Measurements from ENCODE around the gene ELK3. TPM values are rescaled to one million over a fixed set of nuclear protein-coding genes. Genes with fewer than 3 reads are reported as not detected.

Gene ELK3
- polyA plus RNA-seq, 2 donors: 15.8 to 17.0 TPM

GRCh38 chr12:96164951-96165811 is 29.0 kb upstream of the ELK3 start:
- Histone ChIP-seq H3K27me3 (ENCODE audit: control insufficient read depth in 1 of 2, insufficient read depth in 2 of 2, low read length in 2 of 2) (no peaks in the 10 kb centered on the region), H3K4me3 (ENCODE audit: low read depth in 1 of 2, low read length in 2 of 2) (no peak overlapping the region), H3K27ac (ENCODE audit: low read depth in 2 of 2, low read length in 1 of 2) (peak overlapping the region in 1 of 2 donors; percentile 17), H3K9me3 (ENCODE audit: control insufficient read depth in 2 of 2, insufficient read depth in 1 of 2, low read depth in 1 of 2, low read length in 1 of 2) (peaks cover 0 to 3% of the 10 kb centered on the region in 2 donors), H3K36me3 (ENCODE audit: control insufficient read depth in 2 of 2, insufficient read depth in 2 of 2, low read length in 1 of 2) (no peaks in the 10 kb centered on the region), H3K4me1 (ENCODE audit: control insufficient read depth in 2 of 2, insufficient read depth in 2 of 2, low read length in 1 of 2) (peaks cover 0 to 5% of the 10 kb centered on the region in 2 donors)
- 74 to 75% methylated on average over 14 of the region's 14 CpGs for WGBS, 2 donors

- Histone ChIP-seq H3K4me1 (ENCODE audit: control insufficient read depth in 2 of 2, insufficient read depth in 2 of 2, low read length in 1 of 2) (peaks cover 0 to 5% of the 10 kb centered on the region in 2 donors), H3K36me3 (ENCODE audit: control insufficient read depth in 2 of 2, insufficient read depth in 2 of 2, low read length in 1 of 2) (no peaks in the 10 kb centered on the region), H3K27me3 (ENCODE audit: control insufficient read depth in 1 of 2, insufficient read depth in 2 of 2, low read length in 2 of 2) (no peaks in the 10 kb centered on the region), H3K9me3 (ENCODE audit: control insufficient read depth in 2 of 2, insufficient read depth in 1 of 2, low read depth in 1 of 2, low read length in 1 of 2) (peaks cover 0 to 3% of the 10 kb centered on the region in 2 donors), H3K4me3 (ENCODE audit: low read depth in 1 of 2, low read length in 2 of 2) (no peak overlapping the region), H3K27ac (ENCODE audit: low read depth in 2 of 2, low read length in 1 of 2) (no peak overlapping the region)
- WGBS, 2 donors: 70 to 83% methylated on average over 2 of the region's 2 CpGs
Measured at GRCh38 chr12:96166765-96167164, 27.4 kb upstream of the ELK3 start.

GRCh38 chr12:96167492-96167891 is 26.7 kb upstream of the ELK3 start:
- WGBS, 2 donors: 91 to 97% methylated on average over 1 of the region's 1 CpG
- H3K4me1 ChIP-seq (ENCODE audit: control insufficient read depth in 2 of 2, insufficient read depth in 2 of 2, low read length in 1 of 2): peaks cover 0 to 5% of the 10 kb centered on the region in 2 donors
- no peak overlapping the region for H3K27ac ChIP-seq (ENCODE audit: low read depth in 2 of 2, low read length in 1 of 2)
- no peaks in the 10 kb centered on the region for H3K27me3 ChIP-seq (ENCODE audit: control insufficient read depth in 1 of 2, insufficient read depth in 2 of 2, low read length in 2 of 2)
- H3K4me3 ChIP-seq (ENCODE audit: low read depth in 1 of 2, low read length in 2 of 2): no peak overlapping the region
- H3K36me3 ChIP-seq (ENCODE audit: control insufficient read depth in 2 of 2, insufficient read depth in 2 of 2, low read length in 1 of 2): no peaks in the 10 kb centered on the region
- H3K9me3 ChIP-seq (ENCODE audit: control insufficient read depth in 2 of 2, insufficient read depth in 1 of 2, low read depth in 1 of 2, low read length in 1 of 2): peaks cover 0 to 3% of the 10 kb centered on the region in 2 donors

GRCh38 chr12:96170328-96170727 is 23.8 kb upstream of the ELK3 start:
- Histone ChIP-seq H3K4me3 (ENCODE audit: low read depth in 1 of 2, low read length in 2 of 2) (no peak overlapping the region), H3K9me3 (ENCODE audit: control insufficient read depth in 2 of 2, insufficient read depth in 1 of 2, low read depth in 1 of 2, low read length in 1 of 2) (no peaks in the 10 kb centered on the region), H3K36me3 (ENCODE audit: control insufficient read depth in 2 of 2, insufficient read depth in 2 of 2, low read length in 1 of 2) (no peaks in the 10 kb centered on the region), H3K27me3 (ENCODE audit: control insufficient read depth in 1 of 2, insufficient read depth in 2 of 2, low read length in 2 of 2) (no peaks in the 10 kb centered on the region), H3K27ac (ENCODE audit: low read depth in 2 of 2, low read length in 1 of 2) (peak overlapping the region in 1 of 2 donors; percentile 22), H3K4me1 (ENCODE audit: control insufficient read depth in 2 of 2, insufficient read depth in 2 of 2, low read length in 1 of 2) (no peaks in the 10 kb centered on the region)
- 66% methylated on average over 9 of the region's 9 CpGs for WGBS, 2 donors

DNA sequence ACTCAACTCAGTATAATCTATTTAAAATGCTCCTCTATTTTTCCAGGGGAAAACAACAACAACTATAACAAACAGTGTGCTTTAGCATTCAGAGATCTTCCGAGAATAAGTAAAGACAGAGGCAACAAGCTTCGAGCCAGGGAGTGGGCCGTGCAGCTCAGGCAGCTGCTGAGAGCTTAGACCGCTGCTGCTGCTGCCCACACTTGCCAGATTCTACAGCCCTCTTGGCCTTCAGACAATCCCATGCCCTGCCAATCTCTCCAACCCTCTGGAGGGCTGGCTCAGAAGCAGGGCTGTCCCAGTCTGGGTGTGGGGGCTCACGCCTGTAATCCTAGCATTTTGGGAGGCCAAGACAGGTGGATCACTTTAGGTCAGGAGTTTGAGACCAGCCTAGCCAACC is 23.4 kb upstream of the ELK3 start:
- Histone ChIP-seq H3K27ac (ENCODE audit: low read depth in 2 of 2, low read length in 1 of 2) (no peak overlapping the region), H3K4me1 (ENCODE audit: control insufficient read depth in 2 of 2, insufficient read depth in 2 of 2, low read length in 1 of 2) (no peaks in the 10 kb centered on the region), H3K36me3 (ENCODE audit: control insufficient read depth in 2 of 2, insufficient read depth in 2 of 2, low read length in 1 of 2) (no peaks in the 10 kb centered on the region), H3K9me3 (ENCODE audit: control insufficient read depth in 2 of 2, insufficient read depth in 1 of 2, low read depth in 1 of 2, low read length in 1 of 2) (no peaks in the 10 kb centered on the region), H3K27me3 (ENCODE audit: control insufficient read depth in 1 of 2, insufficient read depth in 2 of 2, low read length in 2 of 2) (no peaks in the 10 kb centered on the region), H3K4me3 (ENCODE audit: low read depth in 1 of 2, low read length in 2 of 2) (no peak overlapping the region)
- 79 to 80% methylated on average over 5 of the region's 5 CpGs for WGBS, 2 donors

- Histone ChIP-seq H3K4me1 (ENCODE audit: control insufficient read depth in 2 of 2, insufficient read depth in 2 of 2, low read length in 1 of 2) (no peaks in the 10 kb centered on the region), H3K27me3 (ENCODE audit: control insufficient read depth in 1 of 2, insufficient read depth in 2 of 2, low read length in 2 of 2) (no peaks in the 10 kb centered on the region), H3K27ac (ENCODE audit: low read depth in 2 of 2, low read length in 1 of 2) (no peak overlapping the region), H3K36me3 (ENCODE audit: control insufficient read depth in 2 of 2, insufficient read depth in 2 of 2, low read length in 1 of 2) (no peaks in the 10 kb centered on the region), H3K4me3 (ENCODE audit: low read depth in 1 of 2, low read length in 2 of 2) (no peak overlapping the region), H3K9me3 (ENCODE audit: control insufficient read depth in 2 of 2, insufficient read depth in 1 of 2, low read depth in 1 of 2, low read length in 1 of 2) (peaks cover 0 to 8% of the 10 kb centered on the region in 2 donors)
- 59 to 67% methylated on average over 3 of the region's 3 CpGs for WGBS, 2 donors
Measured at GRCh38 chr12:96171905-96172304, 22.3 kb upstream of the ELK3 start.

DNA sequence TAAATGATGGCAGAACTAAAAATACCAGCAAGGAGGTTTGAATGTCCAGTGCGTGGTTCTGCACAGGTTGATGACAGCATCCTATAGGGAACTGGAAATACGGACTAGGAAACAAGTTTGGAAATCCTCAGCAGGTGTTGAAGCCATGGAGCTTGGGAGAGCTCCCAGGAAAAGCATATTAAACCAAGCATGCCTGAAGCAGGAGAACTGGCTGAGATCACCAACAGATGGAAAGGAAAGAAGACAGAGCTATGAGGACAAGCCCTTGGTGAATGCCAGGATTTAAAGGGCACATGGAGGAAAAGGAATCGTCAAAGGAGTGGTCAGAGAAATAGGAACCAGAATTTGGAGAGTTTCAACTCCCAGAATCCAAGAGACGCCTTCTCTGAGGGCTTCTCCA is 21.2 kb upstream of the ELK3 start:
- 83 to 88% methylated on average over 4 of the region's 4 CpGs for WGBS, 2 donors
- Histone ChIP-seq H3K27me3 (ENCODE audit: control insufficient read depth in 1 of 2, insufficient read depth in 2 of 2, low read length in 2 of 2) (no peaks in the 10 kb centered on the region), H3K27ac (ENCODE audit: low read depth in 2 of 2, low read length in 1 of 2) (no peak overlapping the region), H3K4me1 (ENCODE audit: control insufficient read depth in 2 of 2, insufficient read depth in 2 of 2, low read length in 1 of 2) (no peaks in the 10 kb centered on the region), H3K9me3 (ENCODE audit: control insufficient read depth in 2 of 2, insufficient read depth in 1 of 2, low read depth in 1 of 2, low read length in 1 of 2) (peaks cover 0 to 8% of the 10 kb centered on the region in 2 donors), H3K4me3 (ENCODE audit: low read depth in 1 of 2, low read length in 2 of 2) (no peak overlapping the region), H3K36me3 (ENCODE audit: control insufficient read depth in 2 of 2, insufficient read depth in 2 of 2, low read length in 1 of 2) (no peaks in the 10 kb centered on the region)

- no peaks in the 10 kb centered on the region for H3K4me1 ChIP-seq (ENCODE audit: control insufficient read depth in 2 of 2, insufficient read depth in 2 of 2, low read length in 1 of 2)
- no peak overlapping the region for H3K27ac ChIP-seq (ENCODE audit: low read depth in 2 of 2, low read length in 1 of 2)
- 96 to 100% methylated on average over 1 of the region's 1 CpG for WGBS, 2 donors
- no peaks in the 10 kb centered on the region for H3K36me3 ChIP-seq (ENCODE audit: control insufficient read depth in 2 of 2, insufficient read depth in 2 of 2, low read length in 1 of 2)
- peaks cover 0 to 8% of the 10 kb centered on the region in 2 donors for H3K9me3 ChIP-seq (ENCODE audit: control insufficient read depth in 2 of 2, insufficient read depth in 1 of 2, low read depth in 1 of 2, low read length in 1 of 2)
- H3K4me3 ChIP-seq (ENCODE audit: low read depth in 1 of 2, low read length in 2 of 2): no peak overlapping the region
- no peaks in the 10 kb centered on the region for H3K27me3 ChIP-seq (ENCODE audit: control insufficient read depth in 1 of 2, insufficient read depth in 2 of 2, low read length in 2 of 2)
Measured at GRCh38 chr12:96176575-96176974, 17.6 kb upstream of the ELK3 start.

- no peaks in the 10 kb centered on the region for H3K36me3 ChIP-seq (ENCODE audit: control insufficient read depth in 2 of 2, insufficient read depth in 2 of 2, low read length in 1 of 2)
- H3K4me1 ChIP-seq (ENCODE audit: control insufficient read depth in 2 of 2, insufficient read depth in 2 of 2, low read length in 1 of 2): no peaks in the 10 kb centered on the region
- H3K4me3 ChIP-seq (ENCODE audit: low read depth in 1 of 2, low read length in 2 of 2): no peak overlapping the region
- peaks cover 0 to 8% of the 10 kb centered on the region in 2 donors for H3K9me3 ChIP-seq (ENCODE audit: control insufficient read depth in 2 of 2, insufficient read depth in 1 of 2, low read depth in 1 of 2, low read length in 1 of 2)
- no peaks in the 10 kb centered on the region for H3K27me3 ChIP-seq (ENCODE audit: control insufficient read depth in 1 of 2, insufficient read depth in 2 of 2, low read length in 2 of 2)
- no peak overlapping the region for H3K27ac ChIP-seq (ENCODE audit: low read depth in 2 of 2, low read length in 1 of 2)
- 74 to 77% methylated on average over 1 of the region's 1 CpG for WGBS, 2 donors
Measured at GRCh38 chr12:96177013-96177412, 17.2 kb upstream of the ELK3 start.

Measured in esophagus (tissue), 2 donors.